NB4 (cell line): ENCODE data around the gene DOCK2.

Experiments
- DNase-seq: peaks from one replicate; pipeline ENCODE4 v3.0.0; 2010; ENCODE audit warnings: low read depth
- H3K4me3 ChIP-seq: one replicate; pipeline ENCODE4 v1.5.1; 2011; ENCODE audit warnings: mild to moderate bottlenecking, low read depth, low read length, moderate library complexity
- MYC ChIP-seq: IDR thresholded peaks from 2 replicates; pipeline ENCODE4 v1.6.1; 2011; ENCODE audit warnings: low read depth, low read length
- POLR2A ChIP-seq: IDR thresholded peaks from 2 replicates; pipeline ENCODE4 v1.6.1; 2011; ENCODE audit warnings: mild to moderate bottlenecking; ENCODE audit not compliant: insufficient read length; ENCODE audit errors: extremely low read depth
- TF ChIP-seq, protein P1 (sequence below): IDR thresholded peaks from one replicate; pipeline ENCODE4 v1.5.1; 2012; ENCODE audit warnings: low read depth, low read length
- TF ChIP-seq, protein P2 (sequence below): IDR thresholded peaks from 2 replicates; pipeline ENCODE4 v1.6.1; 2011; ENCODE audit warnings: low read depth, low read length

Gene DOCK2

DNA sequence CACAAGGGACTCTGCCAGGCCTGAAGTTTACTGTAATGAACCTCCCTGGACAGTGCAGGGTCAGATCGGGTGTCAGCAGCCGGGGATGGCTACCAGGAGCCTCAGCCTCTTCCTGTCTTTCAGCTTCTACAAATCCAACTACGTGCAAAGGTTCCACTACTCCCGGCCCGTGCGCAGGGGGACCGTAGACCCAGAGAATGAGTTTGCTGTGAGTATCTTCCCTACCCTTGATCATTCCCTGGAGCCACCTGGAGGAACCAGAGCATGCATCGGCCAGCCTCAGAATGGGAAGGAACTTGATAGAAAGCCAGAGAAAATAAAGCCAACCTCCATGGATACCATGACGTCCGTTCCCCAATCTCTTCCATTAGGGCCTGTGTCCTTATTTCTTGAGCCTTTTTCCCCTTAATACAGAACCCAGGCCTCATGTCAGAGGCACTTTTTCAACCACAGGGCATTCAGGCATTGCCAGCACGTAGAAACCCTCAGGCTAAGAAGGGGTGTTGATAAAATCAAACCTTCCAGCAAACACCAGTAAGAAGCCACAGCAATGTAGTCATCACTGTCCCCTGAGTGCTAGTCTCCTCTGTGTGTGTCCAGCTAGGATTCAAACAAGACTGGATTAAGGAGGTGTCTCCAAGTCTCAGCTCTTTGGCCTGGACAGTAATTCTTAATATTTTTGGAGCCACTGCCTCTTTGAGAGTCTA lies 419.6 kb downstream of the DOCK2 start:
- no peak overlapping the region for H3K4me3 ChIP-seq
- DNase-seq = no peak
- TF ChIP-seq, protein P1, sequence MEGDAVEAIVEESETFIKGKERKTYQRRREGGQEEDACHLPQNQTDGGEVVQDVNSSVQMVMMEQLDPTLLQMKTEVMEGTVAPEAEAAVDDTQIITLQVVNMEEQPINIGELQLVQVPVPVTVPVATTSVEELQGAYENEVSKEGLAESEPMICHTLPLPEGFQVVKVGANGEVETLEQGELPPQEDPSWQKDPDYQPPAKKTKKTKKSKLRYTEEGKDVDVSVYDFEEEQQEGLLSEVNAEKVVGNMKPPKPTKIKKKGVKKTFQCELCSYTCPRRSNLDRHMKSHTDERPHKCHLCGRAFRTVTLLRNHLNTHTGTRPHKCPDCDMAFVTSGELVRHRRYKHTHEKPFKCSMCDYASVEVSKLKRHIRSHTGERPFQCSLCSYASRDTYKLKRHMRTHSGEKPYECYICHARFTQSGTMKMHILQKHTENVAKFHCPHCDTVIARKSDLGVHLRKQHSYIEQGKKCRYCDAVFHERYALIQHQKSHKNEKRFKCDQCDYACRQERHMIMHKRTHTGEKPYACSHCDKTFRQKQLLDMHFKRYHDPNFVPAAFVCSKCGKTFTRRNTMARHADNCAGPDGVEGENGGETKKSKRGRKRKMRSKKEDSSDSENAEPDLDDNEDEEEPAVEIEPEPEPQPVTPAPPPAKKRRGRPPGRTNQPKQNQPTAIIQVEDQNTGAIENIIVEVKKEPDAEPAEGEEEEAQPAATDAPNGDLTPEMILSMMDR = no peak
- TF ChIP-seq, protein P2, sequence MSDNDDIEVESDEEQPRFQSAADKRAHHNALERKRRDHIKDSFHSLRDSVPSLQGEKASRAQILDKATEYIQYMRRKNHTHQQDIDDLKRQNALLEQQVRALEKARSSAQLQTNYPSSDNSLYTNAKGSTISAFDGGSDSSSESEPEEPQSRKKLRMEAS = no peak
- TF ChIP-seq POLR2A (no peak), MYC (no peak)

DNA sequence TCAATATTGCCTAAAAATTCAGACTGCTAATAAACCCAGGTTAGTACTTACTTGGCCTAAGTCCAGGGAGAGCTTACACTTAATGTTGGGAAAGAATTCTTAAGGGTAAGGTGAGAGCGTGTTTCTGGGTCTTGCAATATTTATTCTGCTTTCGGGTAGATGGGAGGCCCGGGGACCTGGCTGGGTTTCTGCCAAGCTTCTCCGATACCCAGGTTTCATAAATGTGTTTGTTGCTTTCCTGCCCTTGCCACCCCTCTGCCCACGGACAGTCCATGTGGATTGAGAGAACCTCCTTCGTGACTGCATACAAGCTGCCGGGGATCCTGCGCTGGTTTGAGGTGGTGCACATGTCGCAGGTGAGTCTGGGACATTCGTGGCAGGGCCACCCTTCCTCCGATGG lies 420.2 kb downstream of the DOCK2 start:
- no peak for DNase-seq
- H3K4me3 ChIP-seq = no peak overlapping the region
- TF ChIP-seq, protein P2 = no peak
- TF ChIP-seq POLR2A (no peak), MYC (no peak)
- TF ChIP-seq, protein P1 = no peak

DNA sequence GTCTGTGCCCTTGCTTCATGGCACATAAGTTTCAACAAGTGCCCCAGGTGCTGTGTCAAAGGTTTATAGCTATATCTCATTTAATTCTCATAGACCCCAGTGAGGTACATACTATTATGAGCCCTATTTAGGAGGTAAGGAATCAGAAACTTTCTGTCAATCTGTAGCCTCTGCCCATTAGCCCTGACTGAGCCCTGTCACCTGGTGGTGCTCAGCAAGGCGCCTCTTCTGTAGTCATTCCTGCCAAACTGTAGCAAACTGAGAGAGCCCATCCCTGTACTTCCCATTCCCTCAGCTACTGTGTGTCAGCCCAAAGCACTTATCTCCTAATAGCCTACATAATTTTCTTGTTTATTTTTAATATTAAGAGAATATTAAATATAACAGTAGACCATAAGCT lies 422.1 kb downstream of the DOCK2 start:
- no peak overlapping the region for H3K4me3 ChIP-seq
- TF ChIP-seq POLR2A = no peak
- TF ChIP-seq MYC = no peak
- TF ChIP-seq, protein P2 = no peak
- TF ChIP-seq, protein P1 = no peak
- no peak for DNase-seq

DNA sequence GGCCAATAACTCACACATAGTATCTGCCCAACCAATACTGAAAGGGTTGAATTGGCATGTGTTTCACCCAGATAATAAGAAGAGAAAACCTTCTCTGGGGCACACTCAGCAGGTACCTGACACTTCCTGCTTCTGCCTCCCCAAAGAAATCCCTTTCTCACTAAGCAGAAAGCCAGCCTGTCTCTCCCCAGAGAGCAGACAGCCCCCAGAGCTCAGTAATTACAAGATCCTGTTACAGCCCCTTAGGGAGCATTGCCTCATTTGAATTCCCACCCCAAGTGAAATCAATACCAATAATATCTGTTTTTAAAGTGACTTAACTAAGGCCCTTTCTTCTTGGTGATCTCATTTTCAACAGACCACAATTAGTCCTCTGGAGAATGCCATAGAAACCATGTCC lies 430.1 kb downstream of the DOCK2 start:
- TF ChIP-seq, protein P1 = no peak
- TF ChIP-seq MYC (no peak), POLR2A (no peak)
- TF ChIP-seq, protein P2 = no peak
- no peak overlapping the region for H3K4me3 ChIP-seq
- peak; percentile 12 for DNase-seq

DNA sequence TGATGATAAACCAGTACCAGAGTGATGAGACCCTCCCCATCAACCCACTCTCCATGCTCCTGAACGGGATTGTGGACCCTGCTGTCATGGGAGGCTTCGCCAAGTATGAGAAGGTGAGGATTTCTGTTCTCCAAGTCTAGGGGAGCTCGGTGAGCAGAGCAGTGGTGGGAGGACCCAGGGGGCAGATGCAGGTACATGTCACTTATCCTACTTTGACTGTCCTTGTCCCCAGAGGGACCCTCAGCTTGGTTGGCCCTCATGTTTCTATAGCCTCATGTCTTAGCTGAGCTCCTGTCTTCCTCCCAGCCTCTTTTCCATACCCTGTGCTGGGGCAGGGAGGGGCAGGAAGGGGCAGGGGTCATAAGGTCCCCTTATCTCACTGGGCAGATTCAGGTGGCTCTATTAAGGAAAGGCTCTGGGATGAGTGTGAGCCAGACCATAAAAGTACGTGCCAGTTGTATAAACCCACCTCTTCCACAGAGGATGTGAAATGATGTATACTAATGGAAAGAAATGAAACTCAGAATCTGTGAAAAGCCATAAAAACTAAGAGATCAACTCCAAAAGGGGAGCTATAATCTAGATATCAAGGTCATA lies 430.6 kb downstream of the DOCK2 start:
- TF ChIP-seq, protein P2 = no peak
- TF ChIP-seq MYC = no peak
- TF ChIP-seq POLR2A = no peak
- TF ChIP-seq, protein P1 = no peak
- no peak for DNase-seq

More for the DNA sequence above, 430.6 kb downstream of the DOCK2 start:
- no peak overlapping the region for H3K4me3 ChIP-seq
